Esophagus (tissue), 2 donors: Measurements from ENCODE around the gene CHRNA4. TPM values are rescaled to one million over a fixed set of nuclear protein-coding genes. Genes with fewer than 3 reads are reported as not detected.

Experiments
- H3K27ac ChIP-seq, 2 donors: one replicate each; pipeline ENCODE4 v1.5.1; 2013; ENCODE audit warnings: low read depth in 2 of 2, mild to moderate bottlenecking in 2 of 2, inconsistent platforms in 1 of 2, low read length in 1 of 2, moderate library complexity in 1 of 2
- H3K27me3 ChIP-seq, 2 donors: one replicate each; pipeline ENCODE4 v1.6.1; 2013; ENCODE audit warnings: low read length in 2 of 2, control low read depth in 1 of 2, mild to moderate bottlenecking in 1 of 2; ENCODE audit not compliant: insufficient read depth in 2 of 2, control insufficient read depth in 1 of 2
- H3K36me3 ChIP-seq, 2 donors: one replicate each; pipeline ENCODE4 v1.6.1; 2013; ENCODE audit warnings: low read length in 1 of 2; ENCODE audit not compliant: control insufficient read depth in 2 of 2, insufficient read depth in 2 of 2
- H3K4me1 ChIP-seq, 2 donors: one replicate each; pipeline ENCODE4 v1.6.1; 2013; ENCODE audit warnings: low read length in 1 of 2; ENCODE audit not compliant: control insufficient read depth in 2 of 2, insufficient read depth in 2 of 2
- H3K4me3 ChIP-seq, 2 donors: one replicate each; pipeline ENCODE4 v1.5.1; 2013; ENCODE audit warnings: low read length in 2 of 2, mild to moderate bottlenecking in 2 of 2, low read depth in 1 of 2, moderate library complexity in 1 of 2
- H3K9me3 ChIP-seq, 2 donors: one replicate each; pipeline ENCODE4 v1.6.1; 2013; ENCODE audit warnings: mild to moderate bottlenecking in 2 of 2, low read depth in 1 of 2, low read length in 1 of 2, moderate library complexity in 1 of 2; ENCODE audit not compliant: control insufficient read depth in 2 of 2, insufficient read depth in 1 of 2
- WGBS, 2 donors: extraction: QIAGEN DNeasy Blood & Tissue Kit; methylation state at CpG; one replicate each; pipeline ENCODE4 v1.1.7; 2013; 5-methylcytosine and 5-hydroxymethylcytosine counted together
- polyA plus RNA-seq, 2 donors: library from polyadenylated mRNA; stranded (reverse); fragments of 200-250 nt; gene quantifications; one replicate each; pipeline ENCODE4 v1.2.3, GENCODE V29; 2013
- donor health status: healthy with polysubstance abuse.
- donor health status: Bipolar disorder and iron deficiency.

The CHRNA4 gene
- polyA plus RNA-seq, 2 donors = 0.02 TPM; not detected in 1

DNA sequence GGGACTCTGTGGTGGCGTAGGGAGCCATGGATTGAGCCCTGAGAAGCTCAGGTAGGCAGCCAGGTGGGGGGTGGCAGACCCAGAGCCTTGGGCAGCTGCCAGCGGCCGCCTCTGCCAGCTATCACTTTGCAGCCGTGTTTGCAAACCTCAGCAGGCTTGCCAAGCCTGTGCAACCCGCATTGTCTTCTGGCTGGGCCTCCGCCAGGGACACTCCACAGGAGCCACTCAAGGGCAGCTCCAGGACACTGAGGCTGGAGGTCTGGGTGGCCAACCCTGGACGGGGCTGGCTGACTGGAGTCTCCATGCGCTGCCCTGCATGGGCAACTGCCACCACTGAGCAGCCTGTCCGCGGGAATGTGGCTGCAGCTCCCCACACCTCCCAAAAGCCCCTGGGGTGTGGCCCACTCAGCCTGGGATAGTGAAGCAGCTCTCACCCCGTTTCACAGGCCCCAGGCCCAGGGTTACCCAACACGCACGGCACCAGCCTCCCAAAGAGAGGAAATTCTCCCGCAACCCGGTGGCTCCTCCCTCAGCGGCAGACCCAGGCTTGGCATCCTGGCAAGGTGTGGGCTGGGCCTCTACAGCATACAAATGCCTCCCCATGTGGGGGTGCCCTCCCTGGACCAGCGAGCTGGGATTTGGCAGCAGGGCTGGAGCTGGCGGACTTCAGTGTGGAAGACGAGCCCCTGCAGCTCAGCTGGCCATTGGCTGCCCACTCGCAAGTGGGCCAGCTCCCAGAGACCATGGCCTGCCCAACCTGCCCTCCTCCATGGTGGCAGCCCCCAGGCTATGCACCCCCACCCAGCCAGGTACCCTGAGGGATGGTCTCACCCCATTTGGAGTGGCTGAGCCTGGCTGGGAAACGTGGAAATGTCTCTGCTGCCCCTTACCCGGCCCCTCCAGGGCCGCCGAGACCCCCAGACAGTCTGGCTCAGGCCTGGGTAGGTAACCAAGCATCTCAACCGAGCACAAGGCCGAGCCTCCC is 2.9 kb downstream of the CHRNA4 start:
- no peak overlapping the region for H3K4me3 ChIP-seq
- no peak overlapping the region for H3K27ac ChIP-seq
- peaks cover 0 to 12% of the 10 kb centered on the region in 2 donors for H3K27me3 ChIP-seq
- peaks cover 0 to 3% of the 10 kb centered on the region in 2 donors for H3K4me1 ChIP-seq
- peaks cover 0 to 2% of the 10 kb centered on the region in 2 donors for H3K9me3 ChIP-seq
- WGBS, 2 donors = 53 to 57% methylated on average over 26 of the region's 26 CpGs
- H3K36me3 ChIP-seq = no peaks in the 10 kb centered on the region

DNA sequence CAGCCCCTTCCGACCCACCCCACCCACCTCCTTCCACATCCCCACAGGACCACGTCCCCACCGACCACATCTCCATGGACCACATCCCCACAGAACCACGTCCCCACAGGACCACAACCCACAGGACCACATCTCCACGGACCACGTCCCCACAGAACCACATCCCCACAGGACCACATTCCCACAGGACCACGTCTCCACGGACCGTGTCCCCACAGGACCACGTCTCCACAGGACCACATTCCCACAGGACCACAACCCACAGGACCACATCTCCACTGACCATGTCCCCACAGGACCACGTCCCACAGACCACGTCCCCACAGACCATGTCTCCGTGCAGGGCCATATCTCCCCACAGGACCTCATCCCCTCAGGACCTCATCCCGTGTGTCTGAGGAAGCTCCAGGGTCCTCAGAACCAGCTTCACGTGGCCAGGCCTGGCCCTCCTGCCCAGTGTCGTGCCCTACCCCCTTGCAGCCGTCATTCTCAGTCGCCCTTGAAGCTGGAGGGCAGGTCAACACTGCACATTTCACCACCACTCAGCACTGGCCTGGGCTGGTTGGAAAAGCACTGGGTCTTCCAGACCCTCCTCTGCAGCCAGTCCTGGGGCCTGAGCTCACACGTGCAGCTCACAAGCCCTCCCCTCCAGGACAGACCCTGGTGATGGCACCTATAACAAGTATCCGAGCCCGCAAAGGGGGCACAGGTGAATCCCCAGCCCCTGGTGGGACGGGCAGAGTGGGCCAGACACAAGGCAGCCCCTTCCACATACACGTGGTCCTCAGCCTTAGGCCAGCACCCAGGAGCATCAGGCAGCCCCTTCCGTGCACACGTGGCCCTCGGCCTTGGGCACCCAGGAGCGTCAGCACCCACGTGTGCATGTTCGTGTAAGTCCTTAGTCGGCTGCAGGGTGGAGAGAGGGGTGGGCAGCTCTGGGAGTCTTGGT is 3.9 kb downstream of the CHRNA4 start:
- WGBS, 2 donors = 72% methylated on average over 28 to 30 of the region's 30 CpGs
- H3K4me3 ChIP-seq = no peak overlapping the region
- H3K9me3 ChIP-seq = peaks cover 0 to 3% of the 10 kb centered on the region in 2 donors
- H3K4me1 ChIP-seq = peaks cover 0 to 3% of the 10 kb centered on the region in 2 donors
- H3K36me3 ChIP-seq = no peaks in the 10 kb centered on the region
- H3K27ac ChIP-seq = no peak overlapping the region
- peaks cover 0 to 12% of the 10 kb centered on the region in 2 donors for H3K27me3 ChIP-seq

DNA sequence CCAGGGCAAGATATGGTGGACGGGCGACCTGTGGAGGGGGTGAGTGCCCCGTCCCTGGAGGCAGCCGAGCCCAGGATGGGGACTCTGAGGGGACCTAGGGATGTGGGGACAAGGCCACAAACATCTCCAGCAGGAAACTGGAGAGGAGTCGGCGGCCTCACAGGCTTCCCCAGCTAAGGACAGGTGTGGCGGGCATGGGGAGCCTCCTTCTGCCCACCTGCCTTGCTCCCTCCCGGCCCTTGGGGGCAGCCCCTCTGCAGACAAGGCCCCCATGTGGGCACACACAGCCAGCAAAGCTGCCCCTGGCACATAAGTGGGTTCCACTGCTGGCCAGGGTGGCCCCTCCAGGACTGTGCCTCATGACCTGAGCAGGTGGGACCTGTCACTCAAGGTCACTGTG is 4.6 kb downstream of the CHRNA4 start:
- Histone ChIP-seq H3K4me3 (no peak overlapping the region), H3K4me1 (peaks cover 0 to 3% of the 10 kb centered on the region in 2 donors), H3K27me3 (peaks cover 0 to 12% of the 10 kb centered on the region in 2 donors), H3K27ac (no peak overlapping the region), H3K36me3 (no peaks in the 10 kb centered on the region), H3K9me3 (peaks cover 0 to 7% of the 10 kb centered on the region in 2 donors)
- WGBS, 2 donors = 90 to 92% methylated on average over 8 of the region's 8 CpGs

DNA sequence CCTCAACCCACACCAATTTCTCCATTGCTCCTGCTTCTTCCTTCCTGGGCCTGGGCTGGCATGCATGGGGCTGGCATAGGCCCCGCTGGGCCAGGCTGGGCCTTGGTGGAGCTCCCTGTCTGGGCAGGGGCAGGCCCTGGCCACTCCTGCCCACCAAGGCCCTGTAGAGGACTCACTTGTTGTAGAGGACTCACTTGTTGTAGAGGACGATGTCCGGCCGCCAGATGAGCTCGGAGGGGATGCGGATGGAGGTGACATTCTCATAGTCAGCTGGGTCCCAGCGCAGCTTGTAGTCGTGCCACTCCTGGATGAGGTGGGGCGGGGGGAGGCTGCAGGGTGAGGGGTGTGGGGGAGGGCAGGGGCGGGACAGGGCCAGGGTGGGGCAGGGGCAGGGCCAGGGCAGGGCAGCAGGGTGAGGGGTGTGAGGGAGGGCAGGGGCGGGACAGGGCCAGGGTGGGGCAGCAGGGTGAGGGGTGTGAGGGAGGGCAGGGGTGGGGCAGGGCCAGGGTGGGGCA is 5.3 kb downstream of the CHRNA4 start:
- Histone ChIP-seq H3K36me3 (no peaks in the 10 kb centered on the region), H3K9me3 (peaks cover 0 to 13% of the 10 kb centered on the region in 2 donors), H3K4me3 (no peak overlapping the region), H3K4me1 (peaks cover 0 to 3% of the 10 kb centered on the region in 2 donors), H3K27me3 (peaks cover 0 to 9% of the 10 kb centered on the region in 2 donors), H3K27ac (no peak overlapping the region)
- 84 to 85% methylated on average over 9 to 11 of the region's 11 CpGs for WGBS, 2 donors

DNA sequence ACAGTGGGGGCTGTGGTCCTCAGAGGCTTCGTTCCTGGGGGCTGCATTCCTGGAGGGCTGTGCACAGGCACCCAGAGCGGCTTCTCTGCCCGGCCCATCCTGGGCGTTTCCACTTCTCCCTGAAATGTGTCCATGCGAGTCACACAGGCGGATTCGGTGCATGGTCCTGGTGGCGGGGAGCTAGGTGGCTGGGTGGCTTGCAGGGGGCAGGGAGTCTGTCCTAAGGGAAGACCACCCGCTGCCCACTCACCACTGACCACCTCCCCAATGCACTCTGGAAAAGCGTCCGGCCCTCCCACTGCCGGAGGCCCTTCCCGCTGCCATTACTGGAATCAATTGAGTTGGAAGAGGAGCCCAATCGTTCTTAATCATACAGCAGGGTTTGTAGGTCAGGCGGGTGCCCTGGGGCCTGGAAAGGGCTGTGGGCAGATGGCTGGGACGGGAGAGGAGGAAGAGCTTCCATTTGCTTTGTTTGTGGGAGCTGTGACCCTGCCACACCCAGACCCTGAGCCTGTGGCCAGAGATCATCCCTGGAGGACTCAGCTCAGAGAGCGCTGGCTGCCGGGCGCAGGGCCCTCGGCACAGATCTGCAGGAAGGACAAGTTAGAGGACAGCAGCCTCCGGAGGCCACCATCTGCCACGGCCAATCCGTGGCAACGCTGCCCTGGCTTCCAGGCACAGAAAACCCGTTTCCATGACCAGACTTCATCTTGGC is 6.4 kb downstream of the CHRNA4 start:
- Histone ChIP-seq H3K27ac (no peak overlapping the region), H3K4me3 (no peak overlapping the region), H3K27me3 (peaks cover 0 to 3% of the 10 kb centered on the region in 2 donors), H3K4me1 (no peaks in the 10 kb centered on the region), H3K9me3 (peaks cover 0 to 17% of the 10 kb centered on the region in 2 donors), H3K36me3 (no peaks in the 10 kb centered on the region)
- 74 to 76% methylated on average over 25 of the region's 25 CpGs for WGBS, 2 donors

DNA sequence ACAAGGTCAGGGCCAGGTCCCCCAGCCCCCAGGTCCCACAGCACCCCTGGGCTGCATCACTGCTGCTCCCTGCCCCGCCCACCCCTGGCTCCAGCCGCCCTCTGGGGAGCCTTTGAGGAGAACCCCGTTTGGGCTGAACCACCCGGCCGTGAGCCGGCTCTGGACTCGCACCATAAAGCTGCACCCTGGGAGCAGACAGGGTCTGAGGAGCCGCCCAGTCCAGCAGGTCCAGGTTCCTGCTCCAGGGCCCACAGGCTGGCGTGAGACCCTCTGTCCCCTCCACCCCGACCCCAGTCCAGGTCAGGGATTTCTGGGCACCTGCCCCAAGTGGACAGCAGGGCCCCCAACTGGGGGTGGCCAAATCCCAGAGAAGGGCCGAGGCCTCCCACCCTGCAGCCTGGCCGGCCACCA is 8.3 kb downstream of the CHRNA4 start:
- Histone ChIP-seq H3K27ac (no peak overlapping the region), H3K9me3 (peaks cover 0 to 17% of the 10 kb centered on the region in 2 donors), H3K4me1 (no peaks in the 10 kb centered on the region), H3K4me3 (no peak overlapping the region), H3K27me3 (no peaks in the 10 kb centered on the region), H3K36me3 (no peaks in the 10 kb centered on the region)
- WGBS, 2 donors = 43 to 59% methylated on average over 9 to 12 of the region's 12 CpGs

DNA sequence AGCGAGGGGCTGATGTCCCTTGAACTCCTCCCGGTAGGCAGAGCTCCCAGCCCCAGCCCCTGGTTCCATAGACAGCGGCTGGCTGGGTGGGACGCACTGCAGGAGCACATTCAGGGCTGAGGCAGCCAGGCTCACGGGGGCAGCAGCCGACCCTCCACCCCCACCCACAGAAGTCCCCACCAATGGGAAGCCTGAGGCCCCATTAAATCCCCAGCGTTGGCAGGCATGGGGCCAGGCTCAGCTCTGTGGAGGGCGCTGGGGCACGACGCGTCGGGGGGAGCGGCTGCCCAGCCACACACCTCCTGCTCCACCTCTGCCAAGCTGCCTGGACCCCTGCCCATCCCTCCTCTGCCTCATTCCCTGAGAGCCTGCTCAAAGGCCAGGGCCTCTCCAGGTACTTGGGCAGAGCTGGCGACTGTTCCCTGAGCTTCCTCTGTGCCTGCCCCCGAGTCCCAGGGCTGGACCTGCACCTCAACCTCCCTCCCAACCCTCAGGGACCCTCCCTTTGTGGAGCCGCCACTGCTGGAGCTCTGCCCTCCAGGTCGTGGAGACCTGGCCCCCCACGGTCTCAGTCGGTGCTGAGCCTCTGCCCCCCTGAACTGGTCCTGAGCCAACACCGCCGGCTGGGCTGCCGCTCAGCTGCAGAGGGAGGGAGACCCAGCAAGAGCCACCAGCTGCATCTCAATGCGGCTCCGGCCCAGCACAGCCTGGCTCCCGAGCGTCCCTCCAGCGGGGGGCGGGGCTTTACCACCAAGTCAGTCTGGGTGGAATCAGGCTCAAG is 9.1 kb downstream of the CHRNA4 start:
- no peaks in the 10 kb centered on the region for H3K4me1 ChIP-seq
- no peak overlapping the region for H3K4me3 ChIP-seq
- 25 to 33% methylated on average over 28 of the region's 28 CpGs for WGBS, 2 donors
- H3K27me3 ChIP-seq = no peaks in the 10 kb centered on the region
- no peak overlapping the region for H3K27ac ChIP-seq
- H3K36me3 ChIP-seq = no peaks in the 10 kb centered on the region
- peaks cover 0 to 17% of the 10 kb centered on the region in 2 donors for H3K9me3 ChIP-seq

DNA sequence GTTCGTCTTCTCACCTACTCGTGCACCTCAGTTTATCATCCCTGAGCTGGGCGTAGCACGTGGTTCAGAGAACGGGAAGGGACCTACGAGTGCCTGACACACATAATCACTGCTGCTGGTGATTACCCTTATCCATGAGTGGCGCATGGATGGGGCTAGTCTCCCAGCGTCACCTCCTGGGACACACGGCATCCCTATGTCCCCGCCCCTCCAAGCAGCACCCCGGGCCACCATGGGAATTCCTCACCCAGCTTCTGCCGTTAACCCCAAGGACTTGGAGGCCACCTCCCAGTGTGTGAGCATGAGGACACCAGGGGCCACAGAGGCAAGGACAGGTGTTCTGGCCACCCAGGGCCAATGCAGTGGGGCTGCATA is 9.8 kb downstream of the CHRNA4 start:
- Histone ChIP-seq H3K27me3 (no peaks in the 10 kb centered on the region), H3K36me3 (no peaks in the 10 kb centered on the region), H3K27ac (no peak overlapping the region), H3K4me3 (no peak overlapping the region), H3K9me3 (peaks cover 0 to 17% of the 10 kb centered on the region in 2 donors), H3K4me1 (no peaks in the 10 kb centered on the region)
- WGBS, 2 donors = 84 to 89% methylated on average over 12 of the region's 12 CpGs
